SKM-1 treated with dmso at 0.1 percent for 144 hours (cell line): ENCODE measurements around the gene SEMA4D.

Experiments used
- DNase-seq: peaks from one replicate; lab custom pipeline; 2025; ENCODE audit not compliant: unreplicated experiment; lab: John Stamatoyannopoulos, UW

Gene SEMA4D

GRCh38 chr9:89466451-89467277 is 31.2 kb downstream of the SEMA4D start:
- no peak for DNase-seq

GRCh38 chr9:89465726-89466308 is 32.1 kb downstream of the SEMA4D start:
- DNase-seq = no peak

GRCh38 chr9:89465001-89465451 is 32.9 kb downstream of the SEMA4D start:
- no peak for DNase-seq

GRCh38 chr9:89464300-89464901 is 33.5 kb downstream of the SEMA4D start:
- no peak for DNase-seq

- DNase-seq = no peak
Measured at GRCh38 chr9:89462817-89463683, 34.9 kb downstream of the SEMA4D start.

- no peak for DNase-seq
Measured at GRCh38 chr9:89462199-89462598, 35.7 kb downstream of the SEMA4D start.

- DNase-seq = no peak
Measured at GRCh38 chr9:89461265-89461664, 36.6 kb downstream of the SEMA4D start.

GRCh38 chr9:89460551-89460950 is 37.4 kb downstream of the SEMA4D start:
- DNase-seq = no peak

GRCh38 chr9:89458768-89459496 is 39.0 kb downstream of the SEMA4D start:
- no peak for DNase-seq

- no peak for DNase-seq
Measured at GRCh38 chr9:89457376-89457855, 40.5 kb downstream of the SEMA4D start.

GRCh38 chr9:89455356-89455824 is 42.5 kb downstream of the SEMA4D start:
- DNase-seq = no peak

- no peak for DNase-seq
Measured at GRCh38 chr9:89454498-89455355, 43.2 kb downstream of the SEMA4D start.

- no peak for DNase-seq
Measured at GRCh38 chr9:89453452-89453851, 44.5 kb downstream of the SEMA4D start.

GRCh38 chr9:89452561-89452960 is 45.4 kb downstream of the SEMA4D start:
- no peak for DNase-seq

- DNase-seq = no peak
Measured at GRCh38 chr9:89450213-89450612, 47.7 kb downstream of the SEMA4D start.

- no peak for DNase-seq
Measured at GRCh38 chr9:89449261-89449671, 48.6 kb downstream of the SEMA4D start.

GRCh38 chr9:89448821-89449220 is 49.1 kb downstream of the SEMA4D start:
- DNase-seq = no peak

GRCh38 chr9:89448381-89448780 is 49.5 kb downstream of the SEMA4D start:
- no peak for DNase-seq

GRCh38 chr9:89447416-89447815 is 50.5 kb downstream of the SEMA4D start:
- DNase-seq = no peak
